IPS DF 4.7 (cell line): ENCODE data around the gene TCF4.

ENCODE experiments used
- DNase-seq: peaks from one replicate; pipeline ENCODE4 v3.0.0-alpha.2; 2013; ENCODE audit warnings: low spot score; ENCODE audit errors: extremely low read depth

TCF4 gene

GRCh38 chr18:55390898-55391297 is 197.1 kb downstream of the TCF4 start:
- DNase-seq: no peak

DNA sequence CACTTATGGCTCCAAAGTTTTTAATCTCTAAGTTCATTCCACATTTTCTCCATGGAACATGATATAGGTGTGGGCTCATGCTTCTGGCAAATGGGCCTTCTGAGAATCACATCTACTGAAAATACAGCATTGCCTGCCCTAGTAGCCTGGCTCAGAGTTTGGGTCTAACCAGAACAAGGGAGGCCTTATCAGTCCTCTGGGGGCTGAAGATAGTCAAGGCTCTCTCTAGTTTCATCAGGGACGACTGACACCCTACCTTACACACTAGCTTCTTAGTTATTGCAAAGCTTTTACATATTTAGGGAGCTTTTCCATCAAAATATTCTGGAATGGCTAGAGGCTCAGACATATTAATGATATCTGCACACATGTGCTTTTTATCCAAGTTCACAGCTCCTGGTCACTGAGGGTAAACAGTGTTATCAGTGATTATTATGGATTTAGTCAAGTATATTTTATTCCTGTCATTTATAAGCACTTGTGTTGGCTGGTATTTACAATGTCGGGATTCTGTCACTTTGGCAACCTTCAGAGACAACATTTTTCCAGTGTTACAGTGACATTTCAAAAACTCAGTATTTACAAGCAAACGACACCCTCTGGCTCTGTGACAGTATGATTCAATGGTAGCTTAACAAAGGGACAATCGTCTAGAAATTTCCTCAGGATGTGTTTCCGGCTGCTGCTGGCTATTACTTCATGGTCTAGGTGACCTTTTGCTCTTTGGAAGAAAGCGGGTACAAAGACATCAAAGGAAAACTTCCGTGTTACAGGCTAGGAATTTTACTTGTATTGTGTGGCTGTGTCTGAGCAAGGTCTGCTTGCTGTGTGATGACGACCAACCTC is 200.6 kb downstream of the TCF4 start:
- DNase-seq: no peak

- no peak for DNase-seq
Measured at GRCh38 chr18:55386545-55386944, 201.4 kb downstream of the TCF4 start.

DNA sequence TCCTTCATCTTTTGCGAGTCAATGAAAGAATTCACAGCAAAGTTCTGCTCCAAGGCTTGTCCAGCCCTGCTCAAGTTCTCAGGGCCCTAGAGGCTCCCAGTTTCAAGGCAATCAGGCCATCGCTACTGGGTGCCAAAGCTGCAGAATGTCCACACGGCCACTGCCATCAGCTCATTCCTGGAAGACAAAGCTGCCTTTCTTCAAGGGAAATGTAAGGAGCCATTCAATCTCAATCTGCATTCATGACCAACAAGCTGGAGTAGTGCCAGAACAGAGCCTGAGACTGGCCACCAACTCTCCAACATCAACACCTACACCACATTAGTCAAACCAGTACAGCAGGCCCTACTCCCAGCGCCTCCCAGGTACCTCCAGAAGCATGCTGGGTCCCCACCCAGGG is 202.2 kb downstream of the TCF4 start:
- no peak for DNase-seq

- peak; percentile 30 for DNase-seq
Measured at GRCh38 chr18:55384551-55385275, 203.3 kb downstream of the TCF4 start.

DNA sequence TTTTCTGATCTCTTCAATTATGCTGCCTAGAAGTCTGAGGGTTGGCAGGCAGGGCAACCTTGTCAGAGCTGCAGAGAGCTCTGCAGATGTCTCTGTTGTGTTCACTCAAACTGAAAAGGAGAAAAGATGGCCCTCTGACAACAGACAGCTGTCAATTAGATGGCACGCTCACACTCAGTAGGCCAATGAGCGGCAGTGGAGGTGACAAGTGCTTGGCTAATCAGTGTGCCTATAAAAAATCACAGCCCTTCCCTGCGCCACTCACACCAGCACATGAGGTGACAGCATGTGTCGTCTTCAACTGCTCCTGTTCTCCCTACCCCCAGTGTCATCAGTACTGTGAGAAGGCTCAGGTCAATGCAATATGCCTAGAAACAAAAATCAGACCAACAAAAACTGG is 203.9 kb downstream of the TCF4 start:
- no peak for DNase-seq

- no peak for DNase-seq
Measured at GRCh38 chr18:55382277-55382805, 205.7 kb downstream of the TCF4 start.

DNA sequence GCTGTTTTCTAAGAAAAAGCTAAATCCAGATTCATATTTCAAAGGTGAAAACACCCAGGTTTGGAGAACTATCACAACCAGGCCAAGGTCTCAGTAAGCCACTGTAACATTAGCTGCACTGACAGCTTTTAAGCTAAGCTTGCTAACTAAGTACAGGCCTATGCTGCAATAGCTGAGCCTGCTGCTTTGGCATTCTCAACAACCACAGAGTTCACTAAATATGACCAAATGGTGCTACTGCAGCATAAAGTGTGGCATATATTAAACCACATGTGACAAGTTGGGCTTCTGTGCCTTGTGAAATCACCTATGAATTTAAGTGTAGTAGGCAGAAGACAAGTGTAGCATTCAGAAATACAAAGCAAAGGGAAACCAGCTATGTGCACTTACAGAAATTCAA is 206.7 kb downstream of the TCF4 start:
- DNase-seq: no peak

GRCh38 chr18:55380589-55380988 is 207.4 kb downstream of the TCF4 start:
- no peak for DNase-seq

DNA sequence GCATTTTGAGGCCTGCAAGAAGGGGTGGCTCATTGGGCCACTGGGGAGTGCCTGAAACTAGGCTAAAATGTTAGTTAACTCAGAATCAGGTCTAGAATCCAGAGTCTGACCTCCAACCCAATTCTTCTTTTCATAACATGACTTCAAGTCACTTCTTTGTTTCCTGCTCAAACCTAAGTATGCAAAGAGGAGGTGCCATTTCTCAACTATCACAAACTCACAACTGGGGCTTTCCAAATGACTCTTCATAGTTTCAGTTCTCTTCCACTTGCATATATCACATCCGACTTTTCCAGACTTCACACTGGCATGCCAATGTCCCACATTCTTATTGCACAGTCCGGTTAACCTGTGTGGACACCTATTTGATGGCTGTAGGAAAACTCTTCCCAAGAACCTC is 211.6 kb downstream of the TCF4 start:
- DNase-seq: no peak

DNA sequence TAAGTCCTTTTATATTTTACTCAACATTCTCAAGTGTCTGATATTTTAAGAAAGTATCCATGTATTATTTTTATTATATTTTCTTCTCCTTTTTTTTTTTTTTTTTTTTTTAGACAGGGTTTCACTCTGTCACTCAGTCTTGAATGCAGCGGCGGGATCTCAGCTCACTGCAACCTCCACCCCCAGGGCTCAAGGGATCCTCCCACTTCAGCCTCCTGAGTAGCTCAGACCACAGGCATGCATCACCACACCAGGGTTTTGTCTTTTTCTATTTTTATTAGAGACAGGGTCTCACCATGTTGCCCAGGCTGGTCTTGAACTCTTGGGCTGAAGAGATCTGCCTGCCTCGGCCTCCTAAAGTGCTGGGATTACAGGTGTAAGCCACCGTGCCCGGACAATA is 212.1 kb downstream of the TCF4 start:
- no peak for DNase-seq

DNA sequence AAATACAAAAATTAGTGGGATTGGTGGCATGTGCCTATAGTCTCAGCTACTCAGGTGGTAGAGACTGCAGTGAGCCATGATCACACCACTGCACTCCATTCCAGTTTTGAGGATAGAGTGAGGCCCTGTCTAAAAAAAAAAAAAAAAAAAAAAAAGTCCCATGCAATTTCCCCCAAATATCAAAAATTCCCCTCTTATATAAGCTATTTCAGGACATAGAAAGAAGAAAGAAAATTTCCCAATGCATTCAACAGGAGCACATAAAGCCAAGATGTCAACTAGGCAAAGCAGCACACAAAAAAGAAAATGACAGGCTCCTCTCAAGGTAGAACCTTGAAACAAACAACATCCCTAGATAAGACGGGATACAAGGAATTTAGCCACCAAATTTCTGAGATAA is 213.3 kb downstream of the TCF4 start:
- no peak for DNase-seq

- no peak for DNase-seq
Measured at GRCh38 chr18:55372209-55372608, 215.8 kb downstream of the TCF4 start.

- DNase-seq: no peak
Measured at GRCh38 chr18:55370936-55371335, 217.1 kb downstream of the TCF4 start.

GRCh38 chr18:55369346-55369745 is 218.6 kb downstream of the TCF4 start:
- no peak for DNase-seq

- DNase-seq: no peak
Measured at GRCh38 chr18:55365342-55365741, 222.7 kb downstream of the TCF4 start.

DNA sequence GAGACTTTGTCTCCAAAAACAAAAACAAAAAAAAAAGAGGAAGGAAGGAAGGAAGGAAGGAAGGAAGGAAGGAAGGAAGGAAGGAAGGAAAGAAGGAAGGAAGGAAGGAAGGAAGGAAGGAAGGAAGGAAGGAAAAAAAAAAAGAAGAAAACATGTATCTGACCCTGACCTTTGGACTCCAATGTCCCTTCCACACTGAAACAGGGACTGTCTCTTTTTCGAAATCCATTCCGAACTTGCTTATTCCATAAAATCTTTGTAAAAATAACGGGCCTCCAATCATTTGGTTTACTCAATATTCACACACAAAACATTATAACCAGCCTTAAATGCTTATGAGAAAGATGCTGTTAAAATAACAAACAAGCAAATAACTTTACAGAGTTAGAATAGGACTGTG is 225.7 kb downstream of the TCF4 start:
- DNase-seq: no peak

- no peak for DNase-seq
Measured at GRCh38 chr18:55361492-55362250, 226.3 kb downstream of the TCF4 start.

DNA sequence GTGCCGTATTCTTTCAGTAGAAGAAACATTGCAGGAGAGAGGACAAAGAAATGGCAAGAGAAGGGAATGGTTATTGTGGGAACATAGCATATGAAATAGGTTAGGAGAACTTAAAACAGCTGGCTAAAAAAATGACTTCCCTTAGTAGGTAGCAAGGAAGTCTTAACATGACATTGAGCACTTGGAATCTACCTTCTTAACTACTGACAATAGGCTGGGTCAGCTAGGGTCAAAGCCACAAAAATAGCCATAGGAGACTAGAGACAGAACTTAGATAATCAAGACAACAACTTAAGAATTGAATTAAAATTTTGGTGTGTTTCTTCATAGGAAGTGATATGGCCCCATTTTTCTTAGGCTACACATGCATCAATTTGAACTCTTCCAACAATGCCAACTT is 227.9 kb downstream of the TCF4 start:
- no peak for DNase-seq

GRCh38 chr18:55356815-55357214 is 231.2 kb downstream of the TCF4 start:
- DNase-seq: no peak

- no peak for DNase-seq
Measured at GRCh38 chr18:55355223-55355622, 232.8 kb downstream of the TCF4 start.

DNA sequence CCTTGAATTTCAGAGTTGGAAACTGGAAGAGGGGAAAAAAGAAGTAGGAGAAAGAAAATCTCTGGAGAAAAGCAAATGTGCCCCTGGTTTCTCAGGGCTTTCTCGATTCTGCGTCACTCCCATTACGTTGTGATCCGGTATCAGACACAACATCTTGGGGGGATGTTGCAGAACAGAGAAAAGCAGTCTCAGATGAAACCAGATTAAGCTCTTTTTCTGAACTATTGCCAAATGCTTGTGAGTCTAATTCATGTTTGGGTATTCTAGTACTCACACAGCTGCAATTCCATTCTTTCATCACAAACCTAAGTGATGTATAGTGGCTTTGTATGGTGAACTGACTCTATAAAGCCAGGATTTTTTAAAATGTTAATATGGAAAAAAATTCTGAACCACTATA is 233.2 kb downstream of the TCF4 start:
- no peak for DNase-seq
